GM18520 (cell line): ENCODE measurements around the gene ZNF30.
A peak's percentile ranks its signal among the peaks of the same experiment; 100 is the strongest.
"Not testable (repeated sequence)": the region's sequence is repeated elsewhere in the genome, so short reads cannot be mapped to it uniquely, and the experiment has no call there.

Source experiments
- ATAC-seq: cut with Tn5 transposase; IDR thresholded peaks from one replicate; pipeline ENCODE4 v1.9.1; 2021; ENCODE audit not compliant: unreplicated experiment

Gene ZNF30

GRCh38 chr19:34926685-34927375, at the start of gene ZNF30:
ZNF30 (plus strand) TSS chr19:34926903; CDS start chr19:34929948, 3,045 bp downstream.
- peak; percentile 66 for ATAC-seq

GRCh38 chr19:34879563-34879962, 47.1 kb upstream of the ZNF30 start:
- ATAC-seq: no peak

GRCh38 chr19:34880034-34880433, 46.7 kb upstream of the ZNF30 start:
- ATAC-seq: no peak

- no peak for ATAC-seq
These were observed 44.7 kb upstream of the ZNF30 start for GRCh38 chr19:34881982-34882381.

GRCh38 chr19:34888091-34888490, 38.6 kb upstream of the ZNF30 start:
- no peak for ATAC-seq

- ATAC-seq: no peak
These were observed 26.5 kb upstream of the ZNF30 start for GRCh38 chr19:34900245-34900644.

- ATAC-seq: no peak
These were observed 21.8 kb upstream of the ZNF30 start for GRCh38 chr19:34904664-34905527.

- no peak for ATAC-seq
These were observed 15.9 kb upstream of the ZNF30 start for GRCh38 chr19:34910770-34911169.

GRCh38 chr19:34917144-34917543, 9.6 kb upstream of the ZNF30 start:
- ATAC-seq: not testable (repeated sequence)

- ATAC-seq: no peak
These were observed 8.5 kb upstream of the ZNF30 start for GRCh38 chr19:34918190-34918589.

- not testable (repeated sequence) for ATAC-seq
These were observed 6.5 kb upstream of the ZNF30 start for GRCh38 chr19:34920090-34920786.

- ATAC-seq: no peak
These were observed 1.3 kb upstream of the ZNF30 start for GRCh38 chr19:34925278-34925855.

- no peak for ATAC-seq
These were observed 380 bp upstream of the ZNF30 start for GRCh38 chr19:34926361-34926684.

- no peak for ATAC-seq
These were observed 5.8 kb downstream of the ZNF30 start for GRCh38 chr19:34932494-34932893.

GRCh38 chr19:34936184-34936583, 9.5 kb downstream of the ZNF30 start:
- ATAC-seq: no peak

- ATAC-seq: no peak
These were observed 12.2 kb downstream of the ZNF30 start for GRCh38 chr19:34938886-34939285.

- no peak for ATAC-seq
These were observed 17.3 kb downstream of the ZNF30 start for GRCh38 chr19:34943861-34944573.

GRCh38 chr19:34953092-34953491, 26.4 kb downstream of the ZNF30 start:
- ATAC-seq: no peak

GRCh38 chr19:34957830-34958751, 31.4 kb downstream of the ZNF30 start:
- no peak for ATAC-seq

- ATAC-seq: no peak
These were observed 32.3 kb downstream of the ZNF30 start for GRCh38 chr19:34959021-34959420.
